H9 (cell line): ENCODE results near the gene NYAP1. TPM values are rescaled to one million over a fixed set of nuclear protein-coding genes. Genes with fewer than 3 reads are reported as not detected.

ENCODE experiments used
- DNase-seq: peaks from one replicate; pipeline ENCODE4 v3.0.0-alpha.2; 2017
- H2AFZ ChIP-seq: one replicate; pipeline ENCODE4 v1.6.1; 2013; ENCODE audit warnings: mild to moderate bottlenecking, low read length, control low read depth, moderate library complexity
- H2AK5ac ChIP-seq: 2 replicates; pipeline ENCODE4 v1.6.1; 2013; ENCODE audit warnings: low read length, control low read depth, mixed read lengths; ENCODE audit not compliant: insufficient read length
- H2BK120ac ChIP-seq: one replicate; pipeline ENCODE4 v1.6.1; 2013; ENCODE audit warnings: low read depth, mild to moderate bottlenecking, low read length, control low read depth, inconsistent platforms; ENCODE audit not compliant: poor library complexity, severe bottlenecking
- H2BK12ac ChIP-seq: 2 replicates; pipeline ENCODE4 v1.6.1; 2013; ENCODE audit warnings: low read length, control low read depth, mixed read lengths, low read depth; ENCODE audit not compliant: insufficient read length
- H2BK15ac ChIP-seq: 2 replicates; pipeline ENCODE4 v1.6.1; 2013; ENCODE audit warnings: low read depth, low read length, control low read depth
- H2BK20ac ChIP-seq: one replicate; pipeline ENCODE4 v1.6.1; 2013; ENCODE audit warnings: low read depth, mild to moderate bottlenecking, low read length, control low read depth, inconsistent platforms; ENCODE audit not compliant: poor library complexity, severe bottlenecking
- H2BK5ac ChIP-seq: 2 replicates; pipeline ENCODE4 v1.6.1; 2013; ENCODE audit warnings: low read length, control low read depth, mixed read lengths; ENCODE audit not compliant: insufficient read length
- H3K14ac ChIP-seq: 2 replicates; pipeline ENCODE4 v1.6.1; 2013; ENCODE audit warnings: low read length, control low read depth; ENCODE audit not compliant: insufficient read depth
- H3K18ac ChIP-seq: 2 replicates; pipeline ENCODE4 v1.6.1; 2013; ENCODE audit warnings: low read depth, mild to moderate bottlenecking, mixed read lengths, low read length, control low read depth; ENCODE audit not compliant: insufficient read length
- H3K23ac ChIP-seq: 2 replicates; pipeline ENCODE4 v1.6.1; 2013; ENCODE audit warnings: low read length, control low read depth, mixed read lengths, low read depth; ENCODE audit not compliant: insufficient read length
- H3K23me2 ChIP-seq: 2 replicates; pipeline ENCODE4 v1.6.1; 2013; ENCODE audit warnings: low read depth, mild to moderate bottlenecking, mixed read lengths, low read length, control low read depth; ENCODE audit not compliant: insufficient read length, poor library complexity, severe bottlenecking
- H3K27ac ChIP-seq: 2 replicates; pipeline ENCODE4 v1.5.1; 2013; ENCODE audit warnings: low read length, control low read depth, mixed read lengths, low read depth; ENCODE audit not compliant: insufficient read length
- H3K27me3 ChIP-seq: 2 replicates; pipeline ENCODE4 v1.6.1; 2013; ENCODE audit warnings: low read length, control low read depth, inconsistent platforms; ENCODE audit not compliant: insufficient read depth
- H3K4ac ChIP-seq: 2 replicates; pipeline ENCODE4 v1.6.1; 2013; ENCODE audit warnings: low read depth, mild to moderate bottlenecking, control low read depth, inconsistent platforms, low read length, moderate library complexity
- H3K4me1 ChIP-seq: 2 replicates; pipeline ENCODE4 v1.6.1; 2013; ENCODE audit warnings: low read length, control low read depth, inconsistent platforms; ENCODE audit not compliant: insufficient read depth
- H3K4me2 ChIP-seq: 2 replicates; pipeline ENCODE4 v1.6.1; 2013; ENCODE audit warnings: low read length, control low read depth, mixed read lengths; ENCODE audit not compliant: insufficient read length, insufficient read depth
- H3K56ac ChIP-seq: 2 replicates; pipeline ENCODE4 v1.6.1; 2013; ENCODE audit warnings: low read depth, mild to moderate bottlenecking, mixed read lengths, low read length, control low read depth; ENCODE audit not compliant: insufficient read length
- H3K79me1 ChIP-seq: 2 replicates; pipeline ENCODE4 v1.6.1; 2013; ENCODE audit warnings: low read depth, mild to moderate bottlenecking, moderate library complexity, low read length, control low read depth, inconsistent platforms; ENCODE audit not compliant: insufficient read depth, poor library complexity, severe bottlenecking
- H3K79me2 ChIP-seq: 2 replicates; pipeline ENCODE4 v1.6.1; 2013; ENCODE audit warnings: low read length, control low read depth, inconsistent platforms; ENCODE audit not compliant: insufficient read depth
- H3K9ac ChIP-seq: 2 replicates; pipeline ENCODE4 v1.6.1; 2013; ENCODE audit warnings: low read length, control low read depth, mixed read lengths; ENCODE audit not compliant: insufficient read length; ENCODE audit errors: extremely low read depth
- H3K9me3 ChIP-seq: one replicate; pipeline ENCODE4 v1.6.1; 2013; ENCODE audit warnings: low read depth, low read length, inconsistent platforms; ENCODE audit not compliant: control insufficient read depth
- H3T11ph ChIP-seq: one replicate; pipeline ENCODE4 v1.6.1; 2013; ENCODE audit warnings: mild to moderate bottlenecking, low read length, control low read depth, inconsistent platforms
- H4K20me1 ChIP-seq: one replicate; pipeline ENCODE4 v1.6.1; 2013; ENCODE audit not compliant: control insufficient read depth, insufficient read length, insufficient read depth
- H4K5ac ChIP-seq: 2 replicates; pipeline ENCODE4 v1.6.1; 2013; ENCODE audit warnings: low read depth, mild to moderate bottlenecking, mixed read lengths, low read length, control low read depth; ENCODE audit not compliant: insufficient read length
- H4K8ac ChIP-seq: replicated peaks from 2 replicates; pipeline ENCODE4 v1.6.1; 2013; ENCODE audit warnings: low read length, control low read depth, mixed read lengths, low read depth; ENCODE audit not compliant: insufficient read length
- H4K91ac ChIP-seq: 2 replicates; pipeline ENCODE4 v1.6.1; 2013; ENCODE audit warnings: low read depth, mild to moderate bottlenecking, moderate library complexity, mixed read lengths, low read length, control low read depth; ENCODE audit not compliant: insufficient read length
- H3K27ac Mint-ChIP-seq, 3 experiments: 2 replicates in 2 of 3; 3 replicates in 1 of 3; pipeline ENCODE4 v1.8.0; 2020 to 2021; ENCODE audit warnings: mixed read lengths in 3 of 3, mild to moderate bottlenecking in 1 of 3, moderate library complexity in 1 of 3
- H3K27me3 Mint-ChIP-seq: 2 replicates; pipeline ENCODE4 v1.8.0; 2021; ENCODE audit warnings: low read depth, mild to moderate bottlenecking, moderate library complexity, mixed read lengths
- H3K36me3 Mint-ChIP-seq, 3 experiments: 2 replicates in 2 of 3; 3 replicates in 1 of 3; pipeline ENCODE4 v1.8.0; 2020 to 2021; ENCODE audit warnings: low read depth in 3 of 3, mixed read lengths in 3 of 3; ENCODE audit not compliant: insufficient read depth in 1 of 3
- H3K4me1 Mint-ChIP-seq, 2 experiments: 2 replicates each; pipeline ENCODE4 v1.8.0; 2020; ENCODE audit warnings: mixed read lengths in 2 of 2
- H3K4me3 Mint-ChIP-seq, 2 experiments: 2 replicates in 1 of 2; 3 replicates in 1 of 2; pipeline ENCODE4 v1.8.0; 2020 to 2021; ENCODE audit warnings: mild to moderate bottlenecking in 2 of 2, mixed read lengths in 2 of 2, moderate library complexity in 1 of 2
- H3K9me3 Mint-ChIP-seq, 2 experiments: 2 replicates in 1 of 2; 3 replicates in 1 of 2; pipeline ENCODE4 v1.8.0; 2020; ENCODE audit warnings: mild to moderate bottlenecking in 2 of 2, mixed read lengths in 2 of 2, moderate library complexity in 1 of 2
- WGBS: extraction: QIAGEN DNeasy Blood & Tissue Kit; methylation state at CpG from one replicate; pipeline ENCODE4 v1.1.7; 2013; ENCODE audit warnings: missing lambda C conversion rate, low lambda C conversion rate, mixed read lengths; ENCODE audit not compliant: insufficient read length; ENCODE audit errors: extremely low coverage; 5-methylcytosine and 5-hydroxymethylcytosine counted together
- total RNA-seq: library from RNA; stranded (reverse); gene quantifications from 2 replicates; pipeline ENCODE4 v1.2.1, GENCODE V29; 2021
- TF ChIP-seq, protein P1 (sequence below): fragments of 200-600 bp; sonication (generic); conservative IDR thresholded peaks from 3 replicates; pipeline ENCODE4 v1.8.0; 2021; ENCODE audit warnings: antibody characterized with exemption, mild to moderate bottlenecking

The NYAP1 gene
- total RNA-seq, 1 experiment from 2014 or later = 3.2 TPM

DNA sequence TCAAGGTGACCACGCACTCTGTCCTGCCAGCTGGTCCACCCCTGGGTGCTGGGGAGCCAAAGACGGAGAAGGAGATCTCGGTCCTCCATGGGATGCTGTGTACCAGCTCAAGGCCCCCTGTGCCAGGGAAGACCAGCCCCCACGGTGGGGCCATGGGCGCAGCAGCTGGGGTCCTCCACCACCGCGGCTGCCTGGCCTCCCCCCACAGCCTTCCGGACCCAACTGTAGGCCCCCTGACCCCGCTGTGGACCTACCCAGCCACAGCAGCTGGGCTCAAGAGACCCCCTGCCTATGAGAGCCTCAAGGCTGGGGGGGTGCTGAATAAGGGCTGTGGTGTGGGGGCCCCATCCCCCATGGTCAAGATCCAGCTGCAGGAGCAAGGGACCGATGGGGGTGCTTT lies 5.4 kb downstream of the NYAP1 start:
- Histone ChIP-seq H2AK5ac (no peak overlapping the region), H2BK20ac (no peak overlapping the region), H3T11ph (no peak overlapping the region), H4K8ac (no peak overlapping the region), H2BK5ac (no peak overlapping the region), H4K91ac (no peak overlapping the region), H2BK15ac (no peak overlapping the region), H3K79me2 (no peaks in the 10 kb centered on the region), H4K20me1 (no peaks in the 10 kb centered on the region), H3K27ac (no peak overlapping the region), H3K18ac (no peak overlapping the region), H3K79me1 (no peaks in the 10 kb centered on the region), H3K23me2 (peaks cover 4% of the 10 kb centered on the region), H3K4me2 (no peak overlapping the region), H3K4me1 (peaks cover 2% of the 10 kb centered on the region; the same call in 1 of the 2 replicates), H3K23ac (no peak overlapping the region), H2BK12ac (no peak overlapping the region), H3K9me3 (no peaks in the 10 kb centered on the region), H2AFZ (no peak overlapping the region), H3K27me3 (no peaks in the 10 kb centered on the region; the same call in 1 of the 2 replicates), H3K4ac (no peak overlapping the region), H4K5ac (no peak overlapping the region), H3K14ac (no peak overlapping the region; the same call in 1 of the 2 replicates), H3K56ac (no peak overlapping the region), H2BK120ac (no peak overlapping the region), H3K9ac (no peak overlapping the region)
- WGBS = no CpG with 5 or more reads among the region's 10 CpGs
- H3K27ac Mint-ChIP-seq = no peak overlapping the region
- TF ChIP-seq, protein P1, sequence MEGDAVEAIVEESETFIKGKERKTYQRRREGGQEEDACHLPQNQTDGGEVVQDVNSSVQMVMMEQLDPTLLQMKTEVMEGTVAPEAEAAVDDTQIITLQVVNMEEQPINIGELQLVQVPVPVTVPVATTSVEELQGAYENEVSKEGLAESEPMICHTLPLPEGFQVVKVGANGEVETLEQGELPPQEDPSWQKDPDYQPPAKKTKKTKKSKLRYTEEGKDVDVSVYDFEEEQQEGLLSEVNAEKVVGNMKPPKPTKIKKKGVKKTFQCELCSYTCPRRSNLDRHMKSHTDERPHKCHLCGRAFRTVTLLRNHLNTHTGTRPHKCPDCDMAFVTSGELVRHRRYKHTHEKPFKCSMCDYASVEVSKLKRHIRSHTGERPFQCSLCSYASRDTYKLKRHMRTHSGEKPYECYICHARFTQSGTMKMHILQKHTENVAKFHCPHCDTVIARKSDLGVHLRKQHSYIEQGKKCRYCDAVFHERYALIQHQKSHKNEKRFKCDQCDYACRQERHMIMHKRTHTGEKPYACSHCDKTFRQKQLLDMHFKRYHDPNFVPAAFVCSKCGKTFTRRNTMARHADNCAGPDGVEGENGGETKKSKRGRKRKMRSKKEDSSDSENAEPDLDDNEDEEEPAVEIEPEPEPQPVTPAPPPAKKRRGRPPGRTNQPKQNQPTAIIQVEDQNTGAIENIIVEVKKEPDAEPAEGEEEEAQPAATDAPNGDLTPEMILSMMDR = no peak
- H3K4me1 Mint-ChIP-seq = peaks cover 23 to 54% of the 10 kb centered on the region in 2 experiments
- H3K27me3 Mint-ChIP-seq = peaks cover 19% of the 10 kb centered on the region
- H3K9me3 Mint-ChIP-seq = no peaks in the 10 kb centered on the region
- no peak overlapping the region for H3K4me3 Mint-ChIP-seq
- H3K36me3 Mint-ChIP-seq = peaks cover 0 to 12% (median 0%) of the 10 kb centered on the region in 3 experiments; a peak in 1 of 7 replicates
- no peak for DNase-seq
